SK-N-SH (cell line): Measurements from ENCODE around the gene ZCWPW2. TPM values are rescaled to one million over a fixed set of nuclear protein-coding genes. Genes with fewer than 3 reads are reported as not detected.

ENCODE experiments used
- CTCF ChIA-PET: fragments of 300-600, 350-600 bp; formaldehyde crosslinking; extraction: SDS; loops from one replicate; lab custom pipeline; 2021; lab: Yijun Ruan, JAX
- POLR2A ChIA-PET: fragments of 350-600 bp; sonication (Branson Sonifier 250); formaldehyde crosslinking; extraction: SDS; loops from one replicate; lab custom pipeline; 2020; ENCODE audit warnings: antibody characterized with exemption, inconsistent platforms; lab: Yijun Ruan, JAX
- DNase-seq: peaks from one replicate; pipeline ENCODE4 v3.0.0; 2012
- H2AFZ ChIP-seq: fragments of 200-600 bp; sonication (generic); 2 replicates; pipeline ENCODE4 v1.8.1; 2016; ENCODE audit warnings: antibody characterized with exemption, mild to moderate bottlenecking, low read depth
- H3F3A ChIP-seq: fragments of 200-600 bp; sonication (generic); replicated peaks from 2 replicates; pipeline ENCODE3; 2016; ENCODE audit warnings: antibody characterized with exemption, mild to moderate bottlenecking; ENCODE audit not compliant: insufficient read depth
- H3K27ac ChIP-seq, 2 experiments: fragments of 200-500 bp in 1 of 2; fragments of 200-600 bp in 1 of 2; sonication (Bioruptor generic) in 1 of 2; sonication (generic), shearing (Covaris generic) in 1 of 2; 2 replicates each; pipeline versions ENCODE4 v1.5.1 to v1.6.1; 2014 to 2016; ENCODE audit warnings: low read depth in 2 of 2, inconsistent platforms in 1 of 2, low read length in 1 of 2, mild to moderate bottlenecking in 1 of 2, mixed read lengths in 1 of 2
- H3K27me3 ChIP-seq: fragments of 200-600 bp; sonication (generic), shearing (Covaris generic); 2 replicates; pipeline ENCODE4 v1.6.1; 2016; ENCODE audit warnings: mixed run types; ENCODE audit not compliant: insufficient read depth
- H3K36me3 ChIP-seq, 2 experiments: fragments of 200-500 bp in 1 of 2; fragments of 200-600 bp in 1 of 2; sonication (Bioruptor generic) in 1 of 2; sonication (generic) in 1 of 2; replicated peaks in 1 of 2; 2 replicates each; pipeline versions ENCODE3 to v1.5.1; 2014 to 2016; ENCODE audit warnings: low read length in 1 of 2, mild to moderate bottlenecking in 1 of 2; ENCODE audit not compliant: insufficient read depth in 2 of 2, control insufficient read depth in 1 of 2
- H3K4me1 ChIP-seq, 2 experiments: fragments of 200-500 bp in 1 of 2; fragments of 200-600 bp in 1 of 2; sonication (Bioruptor generic) in 1 of 2; sonication (generic), shearing (Covaris generic) in 1 of 2; 2 replicates each; pipeline versions ENCODE4 v1.5.1 to v1.6.1; 2014 to 2016; ENCODE audit warnings: low read depth in 1 of 2, low read length in 1 of 2, mixed run types in 1 of 2; ENCODE audit not compliant: insufficient read depth in 2 of 2, control insufficient read depth in 1 of 2
- H3K4me2 ChIP-seq: fragments of 200-600 bp; sonication (generic), shearing (Covaris generic); 2 replicates; pipeline ENCODE4 v1.6.1; 2017; ENCODE audit warnings: mixed run types
- H3K4me3 ChIP-seq, 2 experiments: fragments of 200-500 bp in 1 of 2; fragments of 200-600 bp in 1 of 2; sonication (Bioruptor generic) in 1 of 2; sonication (generic), shearing (Covaris generic) in 1 of 2; 2 replicates each; pipeline versions ENCODE4 v1.5.1 to v1.8.1; 2014 to 2016; ENCODE audit warnings: low read depth in 2 of 2, inconsistent platforms in 1 of 2, low read length in 1 of 2, mild to moderate bottlenecking in 1 of 2, mixed read lengths in 1 of 2, moderate library complexity in 1 of 2
- H3K79me2 ChIP-seq: fragments of 200-600 bp; sonication (generic); 2 replicates; pipeline ENCODE4 v1.8.1; 2017; ENCODE audit warnings: mild to moderate bottlenecking; ENCODE audit not compliant: insufficient read depth
- H3K9ac ChIP-seq: fragments of 200-600 bp; sonication (generic); 2 replicates; pipeline ENCODE4 v1.6.1; 2017; ENCODE audit warnings: mixed run types
- H3K9me2 ChIP-seq: fragments of 200-600 bp; sonication (generic); 2 replicates; pipeline ENCODE4 v1.6.1; 2017; ENCODE audit warnings: mixed run types
- H3K9me3 ChIP-seq: fragments of 200-600 bp; sonication (generic); 2 replicates; pipeline ENCODE4 v1.6.1; 2017; ENCODE audit warnings: mixed run types, mild to moderate bottlenecking, moderate library complexity
- H4K20me1 ChIP-seq: fragments of 200-600 bp; sonication (generic); 2 replicates; pipeline ENCODE4 v1.6.1; 2017; ENCODE audit warnings: mild to moderate bottlenecking, mixed run types; ENCODE audit not compliant: insufficient read depth
- CHD2 ChIP-seq: fragments of 150-350 bp; IDR thresholded peaks from 2 replicates; pipeline ENCODE4 v1.6.1; 2018; ENCODE audit warnings: low read length; ENCODE audit not compliant: partially characterized antibody
- CTCF ChIP-seq: fragments of 200-600 bp; sonication (generic); IDR thresholded peaks from 2 replicates; pipeline ENCODE4 v1.6.1; 2017; ENCODE audit warnings: antibody characterized with exemption, mild to moderate bottlenecking, moderate library complexity
- ELF1 ChIP-seq: IDR thresholded peaks from 2 replicates; pipeline ENCODE4 v1.4.0; 2012
- EP300 ChIP-seq, 2 experiments: IDR thresholded peaks; 2 replicates each; pipeline versions ENCODE4 v1.4.0 to v1.6.1; 2012; ENCODE audit warnings: borderline replicate concordance in 1 of 2, low read depth in 1 of 2, low read length in 1 of 2
- EZH2phosphoT487 ChIP-seq: fragments of 200-600 bp; sonication (generic); IDR thresholded peaks from 2 replicates; pipeline ENCODE4 v1.6.1; 2017; ENCODE audit warnings: low read depth, mixed run types, mild to moderate bottlenecking, antibody characterized with exemption, moderate library complexity, borderline replicate concordance
- FOSL2 ChIP-seq: IDR thresholded peaks from 2 replicates; pipeline ENCODE4 v1.4.0; 2012; ENCODE audit warnings: low read depth, mild to moderate bottlenecking, moderate library complexity, borderline replicate concordance
- FOXJ3 ChIP-seq: sonication (generic); formaldehyde crosslinking; IDR thresholded peaks from 2 replicates; pipeline ENCODE4 v1.5.1; 2020; ENCODE audit warnings: mild to moderate bottlenecking, missing genetic modification reagents
- GATA2 ChIP-seq: sonication (generic); formaldehyde crosslinking; IDR thresholded peaks from 2 replicates; pipeline ENCODE4 v1.5.0; 2020; ENCODE audit warnings: mild to moderate bottlenecking, missing genetic modification reagents
- IRF3 ChIP-seq: fragments of 150-350 bp; IDR thresholded peaks from 2 replicates; pipeline ENCODE4 v1.6.1; 2016; ENCODE audit warnings: mild to moderate bottlenecking, low read depth, low read length
- JUND ChIP-seq: IDR thresholded peaks from 2 replicates; pipeline ENCODE4 v1.4.0; 2012
- MEF2A ChIP-seq: IDR thresholded peaks from 2 replicates; pipeline ENCODE4 v1.4.0; 2012; ENCODE audit warnings: low read depth, borderline replicate concordance
- MXI1 ChIP-seq: IDR thresholded peaks from 2 replicates; pipeline ENCODE4 v1.6.1; 2012; ENCODE audit warnings: mild to moderate bottlenecking, low read depth, low read length, improper control_type of control experiment
- NRF1 ChIP-seq: IDR thresholded peaks from 2 replicates; pipeline ENCODE4 v1.6.1; 2012; ENCODE audit warnings: low read depth, mild to moderate bottlenecking, low read length
- PBX3 ChIP-seq: IDR thresholded peaks from 2 replicates; pipeline ENCODE4; 2012
- POLR2AphosphoS5 ChIP-seq: IDR thresholded peaks from 2 replicates; pipeline ENCODE4 v1.6.1; 2012; ENCODE audit warnings: low read depth, low read length
- RAD21 ChIP-seq: IDR thresholded peaks from 2 replicates; pipeline ENCODE4 v1.6.1; 2012; ENCODE audit warnings: mild to moderate bottlenecking, low read length
- RCOR1 ChIP-seq: fragments of 150-350 bp; IDR thresholded peaks from 2 replicates; pipeline ENCODE4 v1.6.1; 2017; ENCODE audit warnings: antibody characterized with exemption, low read length
- RXRA ChIP-seq: IDR thresholded peaks from 2 replicates; pipeline ENCODE4 v1.4.0; 2012; ENCODE audit warnings: low read depth, mild to moderate bottlenecking, borderline replicate concordance
- SIN3A ChIP-seq: IDR thresholded peaks from 2 replicates; pipeline ENCODE4 v1.6.1; 2012; ENCODE audit warnings: low read depth, mild to moderate bottlenecking, low read length, moderate library complexity, borderline replicate concordance
- TAF1 ChIP-seq: IDR thresholded peaks from 2 replicates; pipeline ENCODE4 v1.6.1; 2012; ENCODE audit warnings: low read depth, mild to moderate bottlenecking, low read length, moderate library complexity, borderline replicate concordance
- TCF12 ChIP-seq: IDR thresholded peaks from 2 replicates; pipeline ENCODE4 v1.4.0; 2012
- USF1 ChIP-seq: IDR thresholded peaks from 2 replicates; pipeline ENCODE4 v1.4.0; 2012; ENCODE audit warnings: low read depth, borderline replicate concordance
- USF2 ChIP-seq: fragments of 150-350 bp; IDR thresholded peaks from 2 replicates; pipeline ENCODE4 v1.6.1; 2017; ENCODE audit warnings: antibody characterized with exemption, low read length, low read depth, borderline replicate concordance
- ZBTB33 ChIP-seq: IDR thresholded peaks from 2 replicates; pipeline ENCODE4 v1.4.0; 2012; ENCODE audit warnings: low read depth, borderline replicate concordance
- WGBS: methylation state at CpG from one replicate; pipeline ENCODE4 v1.1.6; 2017; ENCODE audit warnings: low lambda C conversion rate; 5-methylcytosine and 5-hydroxymethylcytosine counted together
- polyA plus RNA-seq, 3 experiments: library from polyadenylated mRNA; depleted of rRNA; stranded (reverse); fragments of >200 nt; gene quantifications; 2 replicates each; pipeline ENCODE4 v1.2.3, GENCODE V29; 2012

Gene ZCWPW2
- polyA plus RNA-seq (2012; rRNA removed), result 0.13 and 0.15 TPM in 2 replicates
- polyA plus RNA-seq (2012; cell fraction: cytosol; rRNA removed), result 0.28 and 0.40 TPM in 2 replicates
- polyA plus RNA-seq (2012; cell fraction: nucleus; rRNA removed), result 0.11 and 0.12 TPM in 2 replicates

GRCh38 chr3:28348629-28349468, at the start of gene ZCWPW2, which contains the start of gene AZI2:
Gene ZCWPW2, plus strand, starts transcription at chr3:28348721. Its CDS starts 64,348 bp downstream, at chr3:28413069.
Gene AZI2, minus strand, starts transcription at chr3:28348824. Its CDS starts 8,207 bp downstream, at chr3:28340617.
- DNase-seq, result peak; percentile 91
- H3K79me2 ChIP-seq, result peaks cover 62% of the 10 kb centered on the region
- no peaks in the 10 kb centered on the region for H3K9me2 ChIP-seq
- peaks cover 6 to 26% of the 10 kb centered on the region in 2 experiments; a peak in 2 of 4 replicates for H3K4me1 ChIP-seq
- H4K20me1 ChIP-seq, result no peaks in the 10 kb centered on the region; the same call in 1 of the 2 replicates
- peak within 1 kb of the TSS; percentile 88 to 93 for H3K4me3 ChIP-seq
- peaks cover 4% of the 10 kb centered on the region for H3F3A ChIP-seq
- WGBS, result 2% methylated on average over 13 of the region's 83 CpGs
- peak within 1 kb of the TSS; percentile 86 for H2AFZ ChIP-seq
- H3K27ac ChIP-seq, result peak within 1 kb of the TSS; percentile 97 to 99
- peak within 1 kb of the TSS; percentile 97 for H3K9ac ChIP-seq
- ChIA-PET CTCF (interaction anchor here (0.9 to 2.9 kb wide), 8 partner anchors 10 to 1849 kb away, joined by 3 to 11 read pairs (median 3); no protein-coding TSS in a partner anchor), POLR2A (interaction anchor here (0.9 kb wide), 1 partner anchor 796 kb away, joined by 3 read pairs; no protein-coding TSS in a partner anchor)
- no peaks in the 10 kb centered on the region for H3K9me3 ChIP-seq
- peaks cover 2 to 4% of the 10 kb centered on the region in 2 experiments for H3K36me3 ChIP-seq
- H3K4me2 ChIP-seq, result peak within 1 kb of the TSS; percentile 76
- H3K27me3 ChIP-seq, result no peaks in the 10 kb centered on the region
- TF ChIP-seq EP300 (IDR thresholded peaks at IDR 0.05; ENCODE audit: borderline replicate concordance in 1 of 2, low read depth in 1 of 2, low read length in 1 of 2) (no peak), USF2 (no peak), RXRA (no peak), FOSL2 (no peak), JUND (no peak), FOXJ3 (CRISPR knock-in tag) (0 out of 2 replicates have a peak, but pooled peaks have one; percentile 28), CTCF (peak; percentile 34; the same call in 1 of the 2 replicates), MXI1 (0 out of 2 replicates have a peak, but pooled peaks have one; percentile 43), ZBTB33 (no peak), IRF3 (no peak), POLR2AphosphoS5 (peak; percentile 70; the same call in 1 of the 2 replicates), SIN3A (peak; percentile 23), TAF1 (peak; percentile 50; the same call in 1 of the 2 replicates), USF1 (no peak), MEF2A (no peak), CHD2 (peak; percentile 93), TCF12 (no peak; the same call in 1 of the 2 replicates), ELF1 (peak; percentile 77), NRF1 (no peak), EZH2phosphoT487 (no peak), RAD21 (no peak), PBX3 (no peak), GATA2 (CRISPR knock-in tag) (no peak), RCOR1 (0 out of 2 replicates have a peak, but pooled peaks have one; percentile 5)
